ENCODE measurements around the gene PRSS23.

The PRSS23 gene

DNA sequence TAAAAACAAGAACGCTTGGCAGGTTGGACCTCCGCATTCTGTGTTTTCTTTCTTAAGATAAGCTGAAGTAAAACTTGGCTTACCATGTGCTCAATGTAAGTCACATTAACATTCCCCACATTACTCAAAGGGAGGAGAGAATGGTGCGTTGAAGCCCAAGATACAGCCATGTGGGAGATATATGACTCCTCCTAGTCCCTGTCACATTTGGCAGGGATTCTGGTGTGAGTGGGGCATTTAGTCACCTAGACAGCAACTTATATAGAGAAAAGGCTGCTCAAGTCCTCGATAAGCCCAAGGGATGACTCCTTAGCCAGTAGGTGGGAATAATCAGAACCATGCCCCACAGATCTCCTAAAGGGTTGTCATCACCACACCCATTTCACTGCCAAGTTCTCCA lies 4.6 kb downstream of the PRSS23 start:
- DNase-seq (ENCODE audit: low spot score) (no peak), ATAC-seq (ENCODE audit: low read depth) (no peak)
- H3K9me3 ChIP-seq (ENCODE audit: severe bottlenecking), result no peaks in the 10 kb centered on the region
- peaks cover 54% of the 10 kb centered on the region for H3K36me3 ChIP-seq (ENCODE audit: low read depth)
- peaks cover 36% of the 10 kb centered on the region for H3K4me1 ChIP-seq (ENCODE audit: insufficient read depth, poor library complexity, severe bottlenecking)
- no peaks in the 10 kb centered on the region for H3K27me3 ChIP-seq (ENCODE audit: insufficient read depth, poor library complexity, severe bottlenecking)
- peak overlapping the region; percentile 93 for H3K27ac ChIP-seq (ENCODE audit: poor library complexity, severe bottlenecking)
- TF ChIP-seq, protein P1, sequence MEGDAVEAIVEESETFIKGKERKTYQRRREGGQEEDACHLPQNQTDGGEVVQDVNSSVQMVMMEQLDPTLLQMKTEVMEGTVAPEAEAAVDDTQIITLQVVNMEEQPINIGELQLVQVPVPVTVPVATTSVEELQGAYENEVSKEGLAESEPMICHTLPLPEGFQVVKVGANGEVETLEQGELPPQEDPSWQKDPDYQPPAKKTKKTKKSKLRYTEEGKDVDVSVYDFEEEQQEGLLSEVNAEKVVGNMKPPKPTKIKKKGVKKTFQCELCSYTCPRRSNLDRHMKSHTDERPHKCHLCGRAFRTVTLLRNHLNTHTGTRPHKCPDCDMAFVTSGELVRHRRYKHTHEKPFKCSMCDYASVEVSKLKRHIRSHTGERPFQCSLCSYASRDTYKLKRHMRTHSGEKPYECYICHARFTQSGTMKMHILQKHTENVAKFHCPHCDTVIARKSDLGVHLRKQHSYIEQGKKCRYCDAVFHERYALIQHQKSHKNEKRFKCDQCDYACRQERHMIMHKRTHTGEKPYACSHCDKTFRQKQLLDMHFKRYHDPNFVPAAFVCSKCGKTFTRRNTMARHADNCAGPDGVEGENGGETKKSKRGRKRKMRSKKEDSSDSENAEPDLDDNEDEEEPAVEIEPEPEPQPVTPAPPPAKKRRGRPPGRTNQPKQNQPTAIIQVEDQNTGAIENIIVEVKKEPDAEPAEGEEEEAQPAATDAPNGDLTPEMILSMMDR (IDR thresholded peaks at IDR 0.05; ENCODE audit: poor library complexity, severe bottlenecking), result no peak
- H3K4me3 ChIP-seq (ENCODE audit: severe bottlenecking), result no peak overlapping the region

DNA sequence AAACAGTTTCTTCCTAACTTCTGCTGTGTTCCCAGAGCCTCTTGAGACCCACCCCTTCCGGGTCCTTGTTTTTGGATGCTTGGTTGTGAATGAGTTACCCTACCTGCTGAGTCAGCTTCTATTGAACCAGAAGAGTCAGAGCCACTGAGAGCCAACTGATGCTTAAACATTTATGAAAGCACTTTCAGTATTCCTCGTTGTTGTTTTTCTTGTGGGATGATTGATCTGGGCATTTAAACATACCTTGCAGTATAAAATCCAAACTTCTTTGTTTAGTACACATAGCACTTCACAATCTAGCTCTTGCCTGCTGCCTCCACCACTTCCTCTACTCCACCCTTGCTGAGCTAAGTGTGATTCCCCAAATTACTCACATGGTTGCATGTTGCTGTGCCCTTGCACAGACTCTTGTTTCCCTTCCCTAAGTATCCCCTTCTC lies 5.5 kb downstream of the PRSS23 start:
- ATAC-seq (ENCODE audit: low read depth) (no peak), DNase-seq (ENCODE audit: low spot score) (no peak)
- Histone ChIP-seq H3K9me3 (ENCODE audit: severe bottlenecking) (no peaks in the 10 kb centered on the region), H3K27ac (ENCODE audit: poor library complexity, severe bottlenecking) (peak overlapping the region; percentile 93), H3K4me3 (ENCODE audit: severe bottlenecking) (no peak overlapping the region), H3K4me1 (ENCODE audit: insufficient read depth, poor library complexity, severe bottlenecking) (peaks cover 35% of the 10 kb centered on the region), H3K27me3 (ENCODE audit: insufficient read depth, poor library complexity, severe bottlenecking) (no peaks in the 10 kb centered on the region), H3K36me3 (ENCODE audit: low read depth) (peaks cover 62% of the 10 kb centered on the region)
- TF ChIP-seq, protein P1 (IDR thresholded peaks at IDR 0.05; ENCODE audit: poor library complexity, severe bottlenecking), result no peak

DNA sequence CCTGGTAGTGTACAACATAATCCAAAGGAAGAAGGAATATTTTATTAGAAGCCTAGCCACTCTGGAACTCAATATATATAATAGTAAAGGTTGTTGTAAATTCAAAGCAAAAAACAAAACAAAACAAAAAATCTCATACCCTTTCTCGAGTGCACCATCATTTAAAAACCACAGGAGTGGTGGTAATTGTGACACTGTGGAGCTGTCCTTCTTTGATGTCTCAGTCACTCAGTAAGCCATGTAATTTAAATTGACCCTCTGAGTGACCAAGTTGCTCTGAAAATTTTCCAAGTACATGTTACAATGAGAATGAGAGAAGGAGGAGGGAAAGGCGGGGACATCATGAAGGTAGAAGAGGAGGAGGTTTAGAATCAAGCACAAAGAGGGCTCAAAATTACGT lies 6.6 kb downstream of the PRSS23 start:
- DNase-seq (ENCODE audit: low spot score), result no peak
- H3K4me1 ChIP-seq (ENCODE audit: insufficient read depth, poor library complexity, severe bottlenecking), result peaks cover 35% of the 10 kb centered on the region
- TF ChIP-seq, protein P1 (IDR thresholded peaks at IDR 0.05; ENCODE audit: poor library complexity, severe bottlenecking), result no peak
- no peaks in the 10 kb centered on the region for H3K27me3 ChIP-seq (ENCODE audit: insufficient read depth, poor library complexity, severe bottlenecking)
- no peak overlapping the region for H3K4me3 ChIP-seq (ENCODE audit: severe bottlenecking)
- no peaks in the 10 kb centered on the region for H3K9me3 ChIP-seq (ENCODE audit: severe bottlenecking)
- H3K36me3 ChIP-seq (ENCODE audit: low read depth), result peaks cover 64% of the 10 kb centered on the region
- no peak overlapping the region for H3K27ac ChIP-seq (ENCODE audit: poor library complexity, severe bottlenecking)
- ATAC-seq (ENCODE audit: low read depth), result no peak

DNA sequence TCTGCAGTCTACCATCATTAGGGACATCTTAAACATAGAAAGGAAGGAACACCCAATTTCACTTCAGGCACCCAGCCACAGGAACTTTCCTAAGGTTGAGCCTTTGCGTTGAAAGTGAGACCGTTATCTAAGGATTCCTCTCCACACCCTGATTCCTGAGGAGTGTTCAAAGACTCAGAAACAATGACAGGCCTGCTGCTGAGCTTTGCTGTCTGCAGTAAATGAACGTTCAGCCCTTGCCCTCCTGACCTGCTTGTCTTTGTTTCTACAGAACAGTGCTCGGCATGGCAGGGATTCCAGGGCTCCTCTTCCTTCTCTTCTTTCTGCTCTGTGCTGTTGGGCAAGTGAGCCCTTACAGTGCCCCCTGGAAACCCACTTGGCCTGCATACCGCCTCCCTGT lies 7.0 kb downstream of the PRSS23 start:
- H3K4me1 ChIP-seq (ENCODE audit: insufficient read depth, poor library complexity, severe bottlenecking), result peaks cover 31% of the 10 kb centered on the region
- TF ChIP-seq, protein P1 (IDR thresholded peaks at IDR 0.05; ENCODE audit: poor library complexity, severe bottlenecking), result no peak
- H3K36me3 ChIP-seq (ENCODE audit: low read depth), result peaks cover 64% of the 10 kb centered on the region
- no peaks in the 10 kb centered on the region for H3K27me3 ChIP-seq (ENCODE audit: insufficient read depth, poor library complexity, severe bottlenecking)
- DNase-seq (ENCODE audit: low spot score), result no peak
- H3K9me3 ChIP-seq (ENCODE audit: severe bottlenecking), result no peaks in the 10 kb centered on the region
- H3K4me3 ChIP-seq (ENCODE audit: severe bottlenecking), result no peak overlapping the region
- ATAC-seq (ENCODE audit: low read depth), result no peak
- no peak overlapping the region for H3K27ac ChIP-seq (ENCODE audit: poor library complexity, severe bottlenecking)

DNA sequence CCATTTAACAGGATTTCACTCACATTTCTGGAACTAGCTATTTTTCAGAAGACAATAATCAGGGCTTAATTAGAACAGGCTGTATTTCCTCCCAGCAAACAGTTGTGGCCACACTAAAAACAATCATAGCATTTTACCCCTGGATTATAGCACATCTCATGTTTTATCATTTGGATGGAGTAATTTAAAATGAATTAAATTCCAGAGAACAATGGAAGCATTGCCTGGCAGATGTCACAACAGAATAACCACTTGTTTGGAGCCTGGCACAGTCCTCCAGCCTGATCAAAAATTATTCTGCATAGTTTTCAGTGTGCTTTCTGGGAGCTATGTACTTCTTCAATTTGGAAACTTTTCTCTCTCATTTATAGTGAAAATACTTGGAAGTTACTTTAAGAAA lies 9.2 kb downstream of the PRSS23 start:
- ATAC-seq (ENCODE audit: low read depth), result no peak
- H3K4me3 ChIP-seq (ENCODE audit: severe bottlenecking), result no peak overlapping the region
- no peaks in the 10 kb centered on the region for H3K9me3 ChIP-seq (ENCODE audit: severe bottlenecking)
- no peak for DNase-seq (ENCODE audit: low spot score)
- H3K27me3 ChIP-seq (ENCODE audit: insufficient read depth, poor library complexity, severe bottlenecking), result no peaks in the 10 kb centered on the region
- TF ChIP-seq, protein P1 (IDR thresholded peaks at IDR 0.05; ENCODE audit: poor library complexity, severe bottlenecking), result no peak
- H3K27ac ChIP-seq (ENCODE audit: poor library complexity, severe bottlenecking), result no peak overlapping the region
- H3K4me1 ChIP-seq (ENCODE audit: insufficient read depth, poor library complexity, severe bottlenecking), result peaks cover 11% of the 10 kb centered on the region
- H3K36me3 ChIP-seq (ENCODE audit: low read depth), result peaks cover 57% of the 10 kb centered on the region

All from RWPE2 (cell line).